ENCODE measurements around the gene TMEM119.
A peak's percentile ranks its signal among the peaks of the same experiment; 100 is the strongest.
"Not testable (repeated sequence)": the region's sequence is repeated elsewhere in the genome, so short reads cannot be mapped to it uniquely, and the experiment has no call there.

Gene TMEM119

GRCh38 chr12:108560752-108561719 lies 36.8 kb downstream of the TMEM119 start, which contains the start of gene SART3:
Gene SART3, minus strand, starts transcription at chr12:108561173. Its CDS starts 19 bp downstream, at chr12:108561154.
- Histone ChIP-seq H3K4me3 (ENCODE audit: severe bottlenecking) (peak within 1 kb of the TSS; percentile 78), H3K27ac (ENCODE audit: poor library complexity, severe bottlenecking) (peak within 1 kb of the TSS; percentile 76), H3K4me1 (ENCODE audit: insufficient read depth, poor library complexity, severe bottlenecking) (peaks cover 6% of the 10 kb centered on the region), H3K36me3 (ENCODE audit: low read depth) (peaks cover 49% of the 10 kb centered on the region), H3K9me3 (ENCODE audit: severe bottlenecking) (no peaks in the 10 kb centered on the region), H3K27me3 (ENCODE audit: insufficient read depth, poor library complexity, severe bottlenecking) (no peaks in the 10 kb centered on the region)
- TF ChIP-seq CTCF (IDR thresholded peaks at IDR 0.05; ENCODE audit: poor library complexity, severe bottlenecking): no peak
- DNase-seq (ENCODE audit: low spot score) (peak; percentile 72), ATAC-seq (ENCODE audit: low read depth) (peak; percentile 40)

- no peak for DNase-seq (ENCODE audit: low spot score)
- Histone ChIP-seq H3K36me3 (ENCODE audit: low read depth) (peaks cover 51% of the 10 kb centered on the region), H3K9me3 (ENCODE audit: severe bottlenecking) (no peaks in the 10 kb centered on the region), H3K27ac (ENCODE audit: poor library complexity, severe bottlenecking) (peak overlapping the region; percentile 76), H3K4me1 (ENCODE audit: insufficient read depth, poor library complexity, severe bottlenecking) (no peaks in the 10 kb centered on the region), H3K27me3 (ENCODE audit: insufficient read depth, poor library complexity, severe bottlenecking) (no peaks in the 10 kb centered on the region), H3K4me3 (ENCODE audit: severe bottlenecking) (peak overlapping the region; percentile 78)
- TF ChIP-seq CTCF (IDR thresholded peaks at IDR 0.05; ENCODE audit: poor library complexity, severe bottlenecking): no peak
- ATAC-seq (ENCODE audit: low read depth): no peak
Measured at GRCh38 chr12:108560321-108560721, 37.6 kb downstream of the TMEM119 start.

- Histone ChIP-seq H3K9me3 (ENCODE audit: severe bottlenecking) (no peaks in the 10 kb centered on the region), H3K27ac (ENCODE audit: poor library complexity, severe bottlenecking) (peak overlapping the region; percentile 76), H3K36me3 (ENCODE audit: low read depth) (peaks cover 51% of the 10 kb centered on the region), H3K4me1 (ENCODE audit: insufficient read depth, poor library complexity, severe bottlenecking) (no peaks in the 10 kb centered on the region), H3K4me3 (ENCODE audit: severe bottlenecking) (peak overlapping the region; percentile 78), H3K27me3 (ENCODE audit: insufficient read depth, poor library complexity, severe bottlenecking) (no peaks in the 10 kb centered on the region)
- ATAC-seq (ENCODE audit: low read depth) (no peak), DNase-seq (ENCODE audit: low spot score) (no peak)
- no peak for TF ChIP-seq CTCF (IDR thresholded peaks at IDR 0.05; ENCODE audit: poor library complexity, severe bottlenecking)
Measured at GRCh38 chr12:108559748-108560147, 38.1 kb downstream of the TMEM119 start.

- Histone ChIP-seq H3K27ac (ENCODE audit: poor library complexity, severe bottlenecking) (no peak overlapping the region), H3K9me3 (ENCODE audit: severe bottlenecking) (no peaks in the 10 kb centered on the region), H3K4me1 (ENCODE audit: insufficient read depth, poor library complexity, severe bottlenecking) (no peaks in the 10 kb centered on the region), H3K4me3 (ENCODE audit: severe bottlenecking) (no peak overlapping the region), H3K27me3 (ENCODE audit: insufficient read depth, poor library complexity, severe bottlenecking) (no peaks in the 10 kb centered on the region), H3K36me3 (ENCODE audit: low read depth) (peaks cover 47% of the 10 kb centered on the region)
- TF ChIP-seq CTCF (IDR thresholded peaks at IDR 0.05; ENCODE audit: poor library complexity, severe bottlenecking): no peak
- ATAC-seq (ENCODE audit: low read depth) (no peak), DNase-seq (ENCODE audit: low spot score) (no peak)
Measured at GRCh38 chr12:108559007-108559655, 38.8 kb downstream of the TMEM119 start.

- not testable (repeated sequence) for H3K9me3 ChIP-seq (ENCODE audit: severe bottlenecking); H3K27me3 ChIP-seq (ENCODE audit: insufficient read depth, poor library complexity, severe bottlenecking); H3K27ac ChIP-seq (ENCODE audit: poor library complexity, severe bottlenecking); ATAC-seq (ENCODE audit: low read depth); DNase-seq (ENCODE audit: low spot score); H3K4me1 ChIP-seq (ENCODE audit: insufficient read depth, poor library complexity, severe bottlenecking); H3K4me3 ChIP-seq (ENCODE audit: severe bottlenecking)
- peaks cover 58% of the 10 kb centered on the region for H3K36me3 ChIP-seq (ENCODE audit: low read depth)
Measured at GRCh38 chr12:108555383-108555782, 42.5 kb downstream of the TMEM119 start.
